Neural progenitor cell (in vitro differentiated cells): ENCODE measurements around the gene CHRM4. TPM values are rescaled to one million over a fixed set of nuclear protein-coding genes. Genes with fewer than 3 reads are reported as not detected.

Experiments
- DNase-seq: peaks from one replicate; pipeline ENCODE4 v3.0.0-alpha.2; 2016; ENCODE audit warnings: low spot score
- H2AFZ ChIP-seq: fragments of 200-600 bp; sonication (generic); replicated peaks from 2 replicates; pipeline ENCODE4 v1.6.1; 2016; ENCODE audit warnings: antibody characterized with exemption
- H3F3A ChIP-seq: fragments of 200-600 bp; sonication (generic); 2 replicates; pipeline ENCODE4 v1.6.1; 2016; ENCODE audit warnings: antibody characterized with exemption, low read depth
- H3K27ac ChIP-seq: fragments of 200-600 bp; sonication (generic); 2 replicates; pipeline ENCODE4 v1.5.1; 2016; ENCODE audit warnings: mild to moderate bottlenecking
- H3K27me3 ChIP-seq: fragments of 200-600 bp; sonication (generic); 2 replicates; pipeline ENCODE4 v1.6.1; 2016; ENCODE audit warnings: mild to moderate bottlenecking, moderate library complexity
- H3K36me3 ChIP-seq: fragments of 200-600 bp; sonication (generic); 2 replicates; pipeline ENCODE4 v1.5.1; 2016
- H3K4me1 ChIP-seq: fragments of 200-600 bp; sonication (generic); 2 replicates; pipeline ENCODE4 v1.6.1; 2016; ENCODE audit warnings: mixed run types
- H3K4me2 ChIP-seq: fragments of 200-600 bp; sonication (generic); 2 replicates; pipeline ENCODE4 v1.6.1; 2016
- H3K4me3 ChIP-seq: fragments of 200-600 bp; sonication (generic); 2 replicates; pipeline ENCODE4 v1.5.1; 2016
- H3K79me2 ChIP-seq: fragments of 200-600 bp; sonication (generic); 2 replicates; pipeline ENCODE4 v1.6.1; 2016; ENCODE audit warnings: low read depth
- H3K9ac ChIP-seq: fragments of 200-600 bp; sonication (generic); 2 replicates; pipeline ENCODE4 v1.6.1; 2016
- H3K9me3 ChIP-seq: fragments of 200-600 bp; sonication (generic); 2 replicates; pipeline ENCODE4 v1.5.1; 2016; ENCODE audit warnings: low read depth
- H4K20me1 ChIP-seq: fragments of 200-600 bp; sonication (generic); 2 replicates; pipeline ENCODE4 v1.6.1; 2016; ENCODE audit warnings: low read depth
- H3K27ac Mint-ChIP-seq: 3 replicates; pipeline ENCODE4 v1.8.0; 2021; ENCODE audit warnings: mixed read lengths
- H3K27me3 Mint-ChIP-seq: 2 replicates; pipeline ENCODE4 v1.8.0; 2022; ENCODE audit warnings: low read depth, mild to moderate bottlenecking, inconsistent platforms, moderate library complexity, mixed read lengths; ENCODE audit not compliant: insufficient read depth
- H3K36me3 Mint-ChIP-seq: 3 replicates; pipeline ENCODE4 v1.8.0; 2021; ENCODE audit warnings: mixed read lengths
- H3K4me1 Mint-ChIP-seq: 3 replicates; pipeline ENCODE4 v1.8.0; 2021; ENCODE audit warnings: mixed read lengths
- H3K4me3 Mint-ChIP-seq: 3 replicates; pipeline ENCODE4 v1.8.0; 2021; ENCODE audit warnings: mild to moderate bottlenecking, moderate library complexity, mixed read lengths
- H3K9me3 Mint-ChIP-seq: 3 replicates; pipeline ENCODE4 v1.8.0; 2020; ENCODE audit warnings: mixed read lengths
- EZH2 ChIP-seq: fragments of 200-600 bp; sonication (generic); IDR thresholded peaks from 2 replicates; pipeline ENCODE4 v1.6.1; 2017; ENCODE audit warnings: antibody characterized with exemption, mild to moderate bottlenecking, moderate library complexity
- EZH2phosphoT487 ChIP-seq: fragments of 200-600 bp; sonication (generic); IDR thresholded peaks from 2 replicates; pipeline ENCODE4 v1.6.1; 2017; ENCODE audit warnings: antibody characterized with exemption
- total RNA-seq: library from RNA; depleted of rRNA; stranded (reverse); fragments of >200 nt; gene quantifications from 2 replicates; pipeline ENCODE4 v1.2.3, GENCODE V29; 2015; ENCODE audit warnings: low replicate concordance
- TF ChIP-seq, protein P1 (sequence below): fragments of 200-600 bp; sonication (generic); IDR thresholded peaks from 2 replicates; pipeline ENCODE4 v1.5.1; 2017; ENCODE audit warnings: antibody characterized with exemption, mild to moderate bottlenecking

Gene CHRM4
- total RNA-seq, 1 donor from 2014 or later: not detected

DNA sequence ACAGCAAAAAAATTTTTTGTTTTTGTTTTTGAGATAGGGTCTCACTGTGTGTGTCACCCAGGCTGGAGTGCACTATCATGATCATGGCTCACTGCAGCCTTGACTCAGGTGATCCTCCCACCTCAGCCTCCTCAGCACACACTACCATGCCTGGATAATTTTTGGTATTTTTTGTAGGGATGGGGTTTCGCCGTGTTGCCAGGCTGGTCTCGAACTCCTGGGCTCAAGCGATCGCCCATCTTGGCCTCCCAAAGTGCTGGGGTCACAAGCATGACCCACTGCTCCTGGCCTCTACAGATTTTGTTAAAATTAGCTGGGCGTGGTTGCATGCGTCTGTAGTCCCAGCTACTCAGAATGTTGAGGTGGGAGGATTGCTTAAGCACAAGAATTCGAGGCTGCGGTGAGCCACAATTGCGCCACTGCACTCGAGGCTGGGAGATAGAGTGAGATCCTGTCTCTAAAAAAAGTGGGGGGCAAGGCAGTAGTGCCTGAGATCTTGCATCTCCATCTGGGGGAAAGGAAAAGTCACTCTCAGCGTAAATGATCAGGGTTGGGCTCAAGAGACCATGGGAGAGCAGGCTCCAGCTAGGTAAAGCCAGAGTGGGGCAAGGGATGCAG is 54.9 kb downstream of the CHRM4 start:
- Mint-ChIP-seq H3K4me3 (no peak overlapping the region), H3K36me3 (no peaks in the 10 kb centered on the region), H3K27me3 (peaks cover 26% of the 10 kb centered on the region), H3K9me3 (no peaks in the 10 kb centered on the region), H3K4me1 (peaks cover 68% of the 10 kb centered on the region), H3K27ac (peak overlapping the region; percentile 7)
- Histone ChIP-seq H3K36me3 (no peaks in the 10 kb centered on the region), H3K4me2 (no peak overlapping the region), H3F3A (peaks cover 62% of the 10 kb centered on the region), H3K79me2 (no peaks in the 10 kb centered on the region), H3K9me3 (no peaks in the 10 kb centered on the region), H3K4me3 (no peak overlapping the region), H3K9ac (no peak overlapping the region), H2AFZ (no peak overlapping the region), H3K4me1 (peaks cover 48% of the 10 kb centered on the region), H4K20me1 (no peaks in the 10 kb centered on the region), H3K27ac (no peak overlapping the region), H3K27me3 (peaks cover 33% of the 10 kb centered on the region)
- TF ChIP-seq EZH2: no peak
- TF ChIP-seq, protein P1, sequence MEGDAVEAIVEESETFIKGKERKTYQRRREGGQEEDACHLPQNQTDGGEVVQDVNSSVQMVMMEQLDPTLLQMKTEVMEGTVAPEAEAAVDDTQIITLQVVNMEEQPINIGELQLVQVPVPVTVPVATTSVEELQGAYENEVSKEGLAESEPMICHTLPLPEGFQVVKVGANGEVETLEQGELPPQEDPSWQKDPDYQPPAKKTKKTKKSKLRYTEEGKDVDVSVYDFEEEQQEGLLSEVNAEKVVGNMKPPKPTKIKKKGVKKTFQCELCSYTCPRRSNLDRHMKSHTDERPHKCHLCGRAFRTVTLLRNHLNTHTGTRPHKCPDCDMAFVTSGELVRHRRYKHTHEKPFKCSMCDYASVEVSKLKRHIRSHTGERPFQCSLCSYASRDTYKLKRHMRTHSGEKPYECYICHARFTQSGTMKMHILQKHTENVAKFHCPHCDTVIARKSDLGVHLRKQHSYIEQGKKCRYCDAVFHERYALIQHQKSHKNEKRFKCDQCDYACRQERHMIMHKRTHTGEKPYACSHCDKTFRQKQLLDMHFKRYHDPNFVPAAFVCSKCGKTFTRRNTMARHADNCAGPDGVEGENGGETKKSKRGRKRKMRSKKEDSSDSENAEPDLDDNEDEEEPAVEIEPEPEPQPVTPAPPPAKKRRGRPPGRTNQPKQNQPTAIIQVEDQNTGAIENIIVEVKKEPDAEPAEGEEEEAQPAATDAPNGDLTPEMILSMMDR: no peak
- TF ChIP-seq EZH2phosphoT487: no peak
- DNase-seq: no peak

DNA sequence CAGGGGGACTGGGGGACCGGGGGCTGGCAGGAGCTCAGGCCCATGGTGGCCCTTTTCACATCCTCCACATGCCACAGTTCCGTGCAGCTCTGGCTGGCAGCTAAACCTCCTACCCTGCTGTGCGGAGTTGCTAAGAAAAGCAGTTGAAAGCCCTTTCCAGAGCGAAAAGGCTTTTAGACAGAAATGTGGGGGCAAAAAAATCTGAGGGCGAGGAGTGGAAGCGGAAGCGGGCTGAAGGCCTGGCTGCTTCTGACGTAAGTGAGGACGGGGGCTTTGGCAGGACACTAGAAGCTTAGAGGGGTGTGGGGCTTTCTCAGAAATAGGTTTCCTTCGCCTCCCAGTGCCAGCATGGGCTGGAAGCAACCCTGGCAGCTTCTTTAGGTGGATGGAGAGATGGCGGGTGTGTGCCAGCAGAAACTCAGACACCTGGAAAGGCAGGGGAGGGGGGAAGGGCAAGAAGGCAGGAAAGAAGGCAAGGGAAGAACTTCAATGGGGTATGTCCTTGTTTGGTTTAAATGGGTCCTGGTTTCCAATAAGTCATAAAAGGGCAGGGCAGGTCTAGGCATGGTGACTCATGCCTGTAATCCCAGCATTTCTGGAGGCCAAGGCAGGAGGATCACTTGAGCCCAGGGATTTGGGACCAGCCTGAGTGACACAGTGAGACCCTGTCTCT is 55.5 kb downstream of the CHRM4 start:
- Histone ChIP-seq H3K9me3 (no peaks in the 10 kb centered on the region), H3K27me3 (peaks cover 39% of the 10 kb centered on the region), H3K27ac (no peak overlapping the region), H2AFZ (no peak overlapping the region), H3K9ac (no peak overlapping the region), H4K20me1 (no peaks in the 10 kb centered on the region), H3K4me3 (no peak overlapping the region), H3K36me3 (no peaks in the 10 kb centered on the region), H3K4me1 (peaks cover 53% of the 10 kb centered on the region), H3F3A (peaks cover 68% of the 10 kb centered on the region), H3K4me2 (peak overlapping the region; percentile 50), H3K79me2 (no peaks in the 10 kb centered on the region)
- Mint-ChIP-seq H3K4me1 (peaks cover 68% of the 10 kb centered on the region), H3K27ac (peak overlapping the region; percentile 95), H3K27me3 (peaks cover 27% of the 10 kb centered on the region), H3K36me3 (no peaks in the 10 kb centered on the region), H3K4me3 (peak overlapping the region; percentile 69), H3K9me3 (no peaks in the 10 kb centered on the region)
- TF ChIP-seq, protein P1: no peak
- TF ChIP-seq EZH2 (no peak), EZH2phosphoT487 (no peak)
- DNase-seq: peak; percentile 74

DNA sequence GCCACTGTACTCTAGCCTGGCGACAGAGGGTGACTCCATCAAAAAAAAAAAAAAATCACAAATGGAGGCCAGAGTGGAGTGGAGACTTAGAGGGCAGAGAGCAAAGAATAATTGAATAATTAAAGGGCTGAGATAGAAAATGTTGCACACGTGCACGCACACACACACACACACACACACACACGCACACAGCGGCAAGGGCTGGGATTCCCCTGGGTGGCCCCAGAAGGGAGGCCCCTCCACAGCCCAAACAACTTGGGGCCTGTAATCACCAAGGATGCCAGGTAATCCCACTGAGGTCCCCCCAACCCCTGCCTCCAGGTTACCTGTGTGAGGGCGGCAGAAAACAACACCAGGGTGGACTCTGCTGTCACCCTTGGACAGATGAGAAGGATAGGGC is 56.3 kb downstream of the CHRM4 start:
- H3K27ac Mint-ChIP-seq: no peak overlapping the region
- no peak overlapping the region for H3K4me3 Mint-ChIP-seq
- no peaks in the 10 kb centered on the region for H3K9me3 ChIP-seq
- peaks cover 30% of the 10 kb centered on the region for H3K27me3 Mint-ChIP-seq
- peaks cover 39% of the 10 kb centered on the region for H3K27me3 ChIP-seq
- peaks cover 61% of the 10 kb centered on the region for H3K4me1 ChIP-seq
- TF ChIP-seq EZH2phosphoT487 (no peak), EZH2 (no peak)
- no peak overlapping the region for H2AFZ ChIP-seq
- no peaks in the 10 kb centered on the region for H3K9me3 Mint-ChIP-seq
- no peaks in the 10 kb centered on the region for H3K36me3 Mint-ChIP-seq
- no peak for DNase-seq
- H3F3A ChIP-seq: peaks cover 74% of the 10 kb centered on the region
- H3K4me2 ChIP-seq: peak overlapping the region; percentile 50
- no peaks in the 10 kb centered on the region for H3K36me3 ChIP-seq
- H3K9ac ChIP-seq: no peak overlapping the region
- no peaks in the 10 kb centered on the region for H3K79me2 ChIP-seq
- H4K20me1 ChIP-seq: no peaks in the 10 kb centered on the region
- H3K4me3 ChIP-seq: no peak overlapping the region
- H3K4me1 Mint-ChIP-seq: peaks cover 75% of the 10 kb centered on the region
- no peak overlapping the region for H3K27ac ChIP-seq

DNA sequence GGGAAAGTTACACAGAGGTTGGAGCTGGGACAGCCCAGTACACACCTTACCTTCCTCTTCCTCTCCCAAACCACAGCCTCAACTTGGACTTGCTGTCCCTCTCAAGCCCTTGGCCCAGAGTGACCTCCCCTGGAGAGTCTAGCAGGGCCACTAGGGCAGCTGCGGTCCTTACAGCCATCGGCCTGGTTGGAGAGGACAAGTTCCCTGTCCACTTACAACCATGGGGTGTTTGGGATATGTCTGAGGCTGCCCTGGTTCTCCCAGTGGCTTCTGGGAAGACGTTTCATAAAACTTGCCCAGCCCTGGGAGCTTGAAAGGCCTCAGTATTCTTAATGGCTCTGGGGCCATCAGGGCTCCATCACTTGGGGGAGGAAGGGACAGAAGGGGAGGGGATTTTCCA is 57.4 kb downstream of the CHRM4 start:
- no peaks in the 10 kb centered on the region for H3K36me3 ChIP-seq
- H4K20me1 ChIP-seq: no peaks in the 10 kb centered on the region
- H3K9ac ChIP-seq: no peak overlapping the region
- Mint-ChIP-seq H3K27me3 (peaks cover 30% of the 10 kb centered on the region), H3K4me3 (peak overlapping the region; percentile 84), H3K4me1 (peaks cover 75% of the 10 kb centered on the region), H3K27ac (no peak overlapping the region), H3K9me3 (no peaks in the 10 kb centered on the region), H3K36me3 (no peaks in the 10 kb centered on the region)
- no peaks in the 10 kb centered on the region for H3K79me2 ChIP-seq
- no peak overlapping the region for H3K27ac ChIP-seq
- no peak for DNase-seq
- H2AFZ ChIP-seq: no peak overlapping the region
- peaks cover 39% of the 10 kb centered on the region for H3K27me3 ChIP-seq
- H3K4me2 ChIP-seq: no peak overlapping the region
- peaks cover 74% of the 10 kb centered on the region for H3F3A ChIP-seq
- TF ChIP-seq EZH2 (no peak), EZH2phosphoT487 (no peak)
- TF ChIP-seq, protein P1: no peak
- H3K9me3 ChIP-seq: no peaks in the 10 kb centered on the region
- no peak overlapping the region for H3K4me3 ChIP-seq
- H3K4me1 ChIP-seq: peaks cover 61% of the 10 kb centered on the region
